NCI-H2029 treated with DMSO at 0.1 percent for 48 hours (cell line): ENCODE data around the gene NHS.

Experiments used
- DNase-seq: peaks from one replicate; lab custom pipeline; 2025; lab: John Stamatoyannopoulos, UW

NHS gene

DNA sequence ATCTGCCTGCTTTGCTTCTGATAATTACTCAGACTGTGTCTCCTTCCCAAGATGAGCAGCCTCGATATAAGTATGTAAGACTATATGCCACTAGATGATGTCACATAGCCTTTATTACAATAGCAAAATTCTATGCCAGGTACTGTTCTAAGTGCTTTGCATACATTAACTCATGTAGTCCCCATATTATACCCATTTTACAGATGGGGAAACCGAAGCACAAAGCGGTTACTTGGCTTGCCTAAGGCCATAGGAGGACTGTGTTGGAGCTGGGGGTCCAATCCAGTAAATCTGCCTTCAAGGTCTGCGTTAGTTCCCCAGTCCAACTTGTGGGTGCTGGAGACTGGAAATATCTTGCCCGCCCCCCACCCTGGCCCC, 361.5 kb downstream of the NHS start:
- DNase-seq = no peak

DNA sequence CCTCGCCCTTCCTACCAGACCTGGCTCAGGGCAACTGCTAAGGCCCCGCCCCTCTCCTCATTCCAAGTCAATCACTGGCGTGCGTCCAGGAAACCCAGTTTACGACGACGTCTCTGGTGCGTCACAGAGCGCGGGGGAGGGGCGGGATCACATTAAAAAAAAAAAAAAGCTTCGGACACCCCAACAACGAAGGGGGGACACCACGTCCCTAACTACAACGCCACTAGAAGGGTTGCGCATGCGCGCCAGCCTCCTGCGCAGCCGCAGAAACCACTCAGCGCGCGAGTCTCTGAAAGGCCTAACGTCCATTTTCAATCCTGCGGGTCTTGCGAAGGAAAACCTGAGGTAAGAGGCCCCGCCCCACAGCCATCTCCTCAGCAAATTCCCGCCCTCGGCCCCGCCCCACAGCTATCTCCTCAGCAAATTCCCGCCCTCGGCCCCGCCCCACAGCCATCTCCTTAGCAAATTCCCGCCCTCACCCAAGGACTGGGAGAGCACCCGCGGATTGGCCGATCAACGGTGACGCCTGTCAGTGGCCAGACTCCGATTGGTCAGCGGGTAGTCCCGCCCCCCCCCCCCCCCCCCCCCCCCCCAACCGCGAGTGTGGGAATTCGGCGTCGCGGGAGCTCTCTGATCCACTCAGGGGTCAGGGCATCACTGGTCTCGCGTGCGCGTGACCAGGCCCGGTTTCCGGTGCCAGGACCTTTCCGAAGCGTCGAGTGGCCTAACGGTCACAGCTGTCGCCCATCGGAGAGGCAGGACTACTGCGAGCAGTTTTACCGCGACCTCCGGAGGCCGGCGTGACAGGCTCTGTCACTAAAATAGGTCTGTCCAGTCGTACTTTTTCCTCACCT, 362.1 kb downstream of the NHS start, which contains the start of gene SCML1:
Gene SCML1, plus strand, starts transcription at position 638 of the 854 bp plus-strand sequence. CDS start 6,694 bp downstream, outside the sequence.
- DNase-seq = peak; percentile 69

DNA sequence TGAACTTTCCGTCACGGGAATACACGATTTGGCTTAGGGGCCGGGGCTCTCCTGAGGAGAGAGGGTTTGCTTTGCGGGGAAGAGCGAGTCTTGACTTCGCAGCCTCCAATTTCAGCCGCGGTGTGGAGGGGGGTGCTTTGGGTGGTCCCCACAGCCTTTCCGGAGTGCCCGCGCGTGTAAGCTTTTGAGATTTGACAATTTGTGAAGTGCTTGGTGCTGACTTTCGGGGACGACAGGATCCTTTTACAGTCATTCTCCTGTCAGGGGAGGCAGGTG, 362.6 kb downstream of the NHS start:
- DNase-seq = no peak

DNA sequence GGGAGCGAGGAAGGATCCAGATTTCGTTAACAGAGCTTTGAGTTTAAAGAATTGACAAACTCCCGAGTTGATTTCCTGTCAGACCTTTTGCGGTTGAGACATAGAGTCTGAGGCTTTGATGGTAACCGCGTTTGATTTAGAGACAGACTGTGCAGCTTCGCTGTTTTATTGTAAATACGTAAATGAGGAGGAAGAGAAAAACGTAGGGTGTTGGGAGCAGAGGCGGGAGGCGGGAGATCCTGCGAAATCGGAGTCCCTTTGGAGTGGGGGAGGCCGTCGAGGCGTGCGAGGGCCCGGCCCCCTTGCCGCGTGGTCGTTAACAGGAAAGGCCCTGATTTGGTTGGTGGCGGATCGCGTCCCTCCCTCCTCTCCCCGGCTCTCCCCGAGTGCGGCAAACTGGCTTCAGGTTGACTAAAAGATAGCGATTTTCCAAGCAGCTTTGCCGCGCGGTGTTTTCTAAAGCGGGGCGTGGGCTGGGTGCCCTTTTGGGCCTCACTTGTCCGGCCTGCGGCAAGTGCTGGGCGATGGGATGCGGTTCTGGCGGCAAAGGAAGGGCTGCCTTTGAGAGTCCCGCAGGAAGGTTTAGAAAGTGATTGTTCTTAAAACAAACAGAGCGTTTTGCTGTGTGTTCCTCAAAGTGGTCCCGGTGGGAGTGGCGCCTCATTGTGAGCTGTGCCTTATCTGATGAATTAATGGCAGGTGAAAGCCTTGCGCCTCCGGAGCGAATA, 363.1 kb downstream of the NHS start:
- DNase-seq = no peak

DNA sequence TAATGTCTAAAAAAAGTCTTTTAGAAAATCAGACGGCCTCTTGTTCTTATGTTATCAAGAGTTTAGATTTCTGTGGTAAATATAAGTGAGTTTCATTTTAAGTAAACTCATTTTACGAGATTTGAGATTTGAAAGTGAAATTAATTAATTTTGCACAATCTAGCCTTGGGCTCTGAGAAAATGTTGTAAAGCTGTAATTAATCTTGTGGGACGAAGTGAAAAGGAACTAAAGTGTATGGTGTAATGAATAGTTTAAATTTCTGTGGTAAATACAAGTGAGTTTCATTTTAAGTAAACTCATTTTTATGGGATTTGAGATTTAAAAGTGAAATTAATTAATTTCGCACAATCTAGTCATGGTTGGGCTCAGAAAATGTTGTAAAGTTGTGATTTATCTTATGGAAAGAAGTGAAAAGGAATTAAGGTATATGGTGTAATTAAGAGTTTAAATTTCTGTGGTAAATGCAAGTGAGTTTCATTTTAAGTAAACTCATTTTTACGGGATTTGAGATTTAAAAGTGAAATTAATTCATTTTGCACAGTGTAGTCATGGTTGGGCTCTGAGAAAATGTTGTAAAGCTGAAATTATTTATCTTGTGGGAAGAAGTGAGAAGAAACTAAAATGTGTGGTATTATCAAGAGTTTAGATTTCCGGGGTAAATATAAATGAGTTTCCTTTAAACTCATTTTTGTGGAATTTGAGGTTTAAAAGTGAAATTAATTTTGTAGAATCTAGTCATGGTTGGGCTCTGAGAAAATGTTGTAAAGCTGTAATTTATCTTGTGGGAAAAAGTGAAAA, 363.9 kb downstream of the NHS start:
- no peak for DNase-seq

DNA sequence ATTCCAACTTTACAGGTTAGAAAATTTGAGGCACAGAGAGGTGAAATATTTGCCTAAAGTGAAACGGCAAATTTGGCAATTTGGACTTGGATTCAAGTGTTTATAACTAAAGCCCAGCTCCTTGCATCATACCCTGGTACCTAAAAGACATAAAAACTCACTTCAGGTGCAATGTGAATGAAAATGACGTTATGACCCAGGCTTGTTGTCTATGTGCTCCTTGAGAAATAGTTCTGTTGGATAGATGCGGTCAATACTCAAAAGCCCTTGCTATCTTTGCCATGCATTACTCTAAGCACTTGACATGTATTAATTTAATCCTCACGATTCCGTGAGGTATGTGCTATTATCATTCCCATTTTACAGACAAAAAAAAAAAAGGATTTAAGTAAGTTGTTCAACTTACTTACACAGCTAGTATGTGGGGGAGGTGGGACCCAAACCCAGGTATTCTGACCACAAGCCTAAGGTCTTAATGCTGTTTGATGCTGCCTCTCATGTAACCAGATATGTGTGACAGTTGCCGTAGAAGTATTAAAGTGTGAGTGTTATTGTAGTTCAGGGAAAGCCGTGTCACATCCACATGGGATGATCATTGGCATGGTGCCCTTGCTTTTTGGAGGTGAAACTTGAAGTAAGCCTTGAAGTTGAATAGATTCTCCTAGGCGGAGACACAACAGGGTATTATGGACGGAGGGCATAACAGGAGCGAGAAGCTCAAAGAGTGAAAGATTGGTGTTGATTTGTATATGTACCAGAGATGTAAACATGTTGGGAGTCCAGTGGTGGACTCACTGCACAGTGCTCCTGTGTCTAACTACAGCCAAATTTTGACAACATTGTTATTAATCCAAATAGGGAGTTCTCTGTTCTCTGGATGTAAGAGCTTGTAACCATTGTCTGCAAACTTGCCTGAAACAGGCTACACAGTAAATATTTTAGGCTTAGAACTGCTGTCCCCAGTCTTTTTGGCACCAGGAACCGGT, 365.4 kb downstream of the NHS start:
- DNase-seq = no peak

DNA sequence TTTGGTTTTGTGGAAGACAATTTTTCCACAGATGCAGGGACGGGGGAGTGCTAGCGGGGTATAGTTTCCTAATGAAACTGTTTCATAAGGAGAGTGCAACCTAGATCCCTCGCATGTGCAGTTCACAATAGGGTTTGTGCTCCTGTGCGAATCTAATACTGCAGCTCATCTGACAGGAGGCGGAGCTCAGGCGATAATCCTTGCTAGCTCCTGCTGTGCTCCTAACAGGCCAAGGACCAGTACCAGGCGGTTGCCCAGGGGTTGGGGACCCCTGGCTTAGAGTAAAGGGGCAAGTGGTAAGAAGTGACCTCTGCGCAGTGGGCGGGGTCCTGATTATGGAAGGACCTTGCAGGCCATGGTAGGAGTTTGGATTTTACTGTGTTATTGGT, 366.1 kb downstream of the NHS start:
- no peak for DNase-seq

DNA sequence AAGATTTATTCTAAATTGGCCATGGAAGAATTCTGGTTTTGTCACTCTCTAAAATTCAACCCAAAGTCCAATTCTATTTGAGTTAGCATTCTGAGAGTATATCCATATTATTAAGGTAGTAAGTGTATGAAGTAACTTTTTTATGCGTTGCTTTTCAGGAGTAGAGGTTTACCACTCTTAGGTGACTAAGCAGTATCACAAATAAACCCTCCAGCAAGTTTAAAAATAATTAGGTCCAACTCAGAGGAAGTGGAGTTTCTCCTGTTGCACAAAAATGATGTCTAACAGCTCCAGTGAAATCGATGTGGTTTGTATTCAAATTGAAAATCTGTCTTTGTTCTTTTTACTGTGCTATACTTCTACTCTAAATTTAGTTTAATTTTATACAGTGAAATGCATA, 368.9 kb downstream of the NHS start:
- DNase-seq = no peak

DNA sequence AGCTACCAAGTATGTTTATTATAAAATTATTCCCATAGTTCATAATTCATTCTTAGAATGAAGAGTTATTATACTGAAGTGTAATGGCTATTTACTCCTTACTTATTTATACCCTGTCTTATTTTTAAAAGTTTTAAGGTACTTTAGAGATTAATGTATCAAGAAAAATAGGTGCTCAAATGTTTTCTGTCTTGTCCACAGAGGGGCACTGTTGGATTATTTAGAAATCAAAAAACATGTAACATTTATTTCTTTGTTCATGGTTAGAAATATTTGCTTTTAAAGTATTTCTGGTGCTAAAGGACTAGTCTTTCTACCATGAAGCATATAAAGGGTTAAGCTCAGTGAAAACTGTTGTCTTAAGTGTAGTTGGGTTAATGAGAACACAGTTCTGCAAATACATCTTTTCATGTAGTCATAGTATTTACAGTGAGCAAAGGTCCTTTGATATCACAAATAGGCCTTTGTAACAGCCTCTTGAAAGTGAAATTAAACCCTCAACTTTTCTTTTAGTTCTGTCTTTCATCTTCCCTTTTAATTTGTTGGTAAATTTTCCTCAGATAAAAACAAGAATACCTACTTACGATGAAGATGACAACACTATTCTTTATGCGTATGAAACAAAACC, 370.0 kb downstream of the NHS start:
- DNase-seq = no peak

DNA sequence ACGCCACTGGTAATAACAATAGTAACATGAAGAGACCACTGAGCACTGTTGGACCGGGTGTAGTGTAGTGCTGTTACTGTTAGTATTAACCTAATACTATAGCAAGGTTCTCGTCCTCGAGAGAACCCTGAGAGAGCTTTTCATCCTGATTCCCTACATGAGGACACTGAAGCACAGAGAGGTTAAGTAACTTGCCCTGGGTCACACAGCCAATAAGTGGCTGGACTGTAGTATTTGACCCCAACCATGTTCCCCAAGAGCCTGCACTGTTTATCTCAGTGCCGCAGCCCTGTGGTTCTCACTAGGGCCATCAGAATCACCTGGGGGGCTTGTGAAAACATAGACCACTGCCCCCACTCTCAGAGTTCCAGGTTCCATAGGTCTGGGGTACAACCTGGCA, 372.7 kb downstream of the NHS start:
- DNase-seq = no peak

DNA sequence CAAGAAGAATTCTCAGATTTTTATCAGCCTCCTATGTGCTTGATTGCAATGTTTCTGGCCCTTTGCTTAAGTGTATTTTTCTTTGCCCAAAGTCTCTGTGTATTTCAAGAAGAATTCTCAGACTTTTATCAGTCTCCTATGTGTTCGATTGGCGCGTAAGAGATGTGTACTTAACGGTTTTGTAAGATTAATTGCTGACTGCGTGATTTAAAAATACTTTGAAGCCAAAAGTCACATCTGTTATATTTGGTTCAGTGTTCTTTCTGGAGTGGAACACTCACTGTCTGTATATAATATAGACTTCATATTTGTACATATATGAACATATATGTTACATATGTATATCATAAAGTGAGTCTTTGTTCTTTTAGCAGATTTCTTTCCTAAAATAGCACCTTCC, 373.7 kb downstream of the NHS start:
- no peak for DNase-seq

DNA sequence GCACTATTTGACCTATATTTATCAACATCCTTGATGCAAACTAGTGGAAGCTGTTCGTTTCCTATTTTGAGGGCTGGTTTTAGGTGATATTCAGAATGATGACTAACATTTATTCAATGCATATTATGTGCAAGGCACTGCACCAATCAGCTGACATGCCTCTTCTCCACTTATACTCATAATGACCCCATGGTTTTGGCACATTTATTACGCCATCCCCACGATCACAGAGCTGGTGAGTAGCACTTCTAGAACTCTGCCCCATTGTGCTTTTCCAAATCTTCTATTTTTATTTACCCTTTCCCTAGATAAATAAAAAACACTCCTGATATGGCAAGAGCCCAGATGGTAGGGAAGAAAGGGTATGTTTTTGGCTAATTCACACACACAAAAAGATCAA, 375.4 kb downstream of the NHS start:
- no peak for DNase-seq

DNA sequence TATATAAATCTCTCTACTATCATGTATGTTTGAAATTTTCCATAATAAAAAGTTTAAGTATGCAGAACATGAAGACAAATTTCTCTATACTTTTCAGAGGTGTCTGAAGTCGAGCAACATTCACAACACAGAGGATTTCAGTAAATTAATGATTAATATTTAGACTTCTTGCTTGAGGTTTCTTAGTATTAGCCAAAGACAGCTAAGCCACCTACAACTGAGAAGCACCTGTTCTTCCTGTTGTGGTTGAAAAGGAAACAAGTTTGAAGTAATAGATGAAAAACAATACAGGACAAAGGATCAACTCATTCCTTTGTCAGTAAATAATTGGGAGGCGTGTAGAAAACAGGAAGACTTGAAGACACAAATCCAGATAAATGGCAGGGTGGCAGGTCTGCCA, 383.4 kb downstream of the NHS start:
- no peak for DNase-seq

DNA sequence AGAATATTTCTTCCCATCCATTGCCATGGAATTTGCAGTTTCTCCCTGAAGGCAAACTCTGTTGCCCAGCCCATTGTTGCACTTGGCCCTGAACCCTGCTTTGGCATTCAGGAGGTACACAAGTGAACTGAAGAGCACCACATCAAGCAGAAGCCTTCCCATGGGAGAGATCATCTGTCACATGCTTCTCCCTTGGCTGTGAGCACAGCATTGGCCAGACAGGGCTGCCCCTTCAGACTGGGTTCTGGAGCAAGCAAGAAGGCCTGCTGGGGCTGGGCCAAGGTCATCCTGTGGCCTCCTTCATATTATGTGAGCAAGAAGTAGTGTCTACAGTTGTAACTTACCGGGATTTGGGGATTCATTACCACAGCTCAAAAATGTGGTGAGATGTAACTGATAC, 385.0 kb downstream of the NHS start:
- no peak for DNase-seq

DNA sequence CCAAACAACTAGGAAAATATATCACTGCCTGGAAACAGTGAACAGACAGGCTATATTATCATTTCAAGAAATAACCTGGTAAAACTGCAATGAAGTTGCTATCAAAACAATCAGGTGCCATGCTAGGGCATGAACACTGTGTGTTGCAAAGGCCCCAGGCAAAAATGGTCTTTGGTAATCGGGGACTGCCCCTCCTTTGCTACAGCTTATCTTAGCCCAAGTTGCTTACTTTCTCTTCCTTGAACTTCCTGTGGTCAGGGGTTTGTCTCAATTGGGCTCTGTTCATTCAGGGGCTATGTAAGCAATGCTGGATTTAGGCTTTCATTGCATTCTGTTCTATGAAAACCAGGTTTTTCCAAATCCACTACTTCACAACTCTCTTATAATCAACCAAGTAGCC, 392.7 kb downstream of the NHS start:
- DNase-seq = no peak

DNA sequence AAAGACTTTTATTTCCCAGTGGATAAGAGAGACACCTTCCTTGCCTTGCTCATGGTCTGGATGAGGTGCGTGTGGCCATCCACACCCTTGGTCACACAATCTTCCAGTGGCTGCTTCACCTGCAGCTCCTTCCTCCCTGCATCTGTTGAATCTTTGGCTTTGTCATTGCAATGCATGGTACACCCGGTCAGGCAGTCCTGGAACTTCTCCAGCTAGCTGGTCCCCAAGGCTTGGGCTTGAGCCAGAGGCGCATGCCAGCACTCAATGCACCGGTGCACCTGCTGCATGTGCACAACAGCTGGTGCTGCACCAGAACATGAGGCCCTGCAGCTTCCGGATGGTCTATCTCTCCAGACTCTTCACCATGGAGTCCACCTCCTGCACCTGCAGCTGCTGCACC, 394.0 kb downstream of the NHS start:
- DNase-seq = no peak

DNA sequence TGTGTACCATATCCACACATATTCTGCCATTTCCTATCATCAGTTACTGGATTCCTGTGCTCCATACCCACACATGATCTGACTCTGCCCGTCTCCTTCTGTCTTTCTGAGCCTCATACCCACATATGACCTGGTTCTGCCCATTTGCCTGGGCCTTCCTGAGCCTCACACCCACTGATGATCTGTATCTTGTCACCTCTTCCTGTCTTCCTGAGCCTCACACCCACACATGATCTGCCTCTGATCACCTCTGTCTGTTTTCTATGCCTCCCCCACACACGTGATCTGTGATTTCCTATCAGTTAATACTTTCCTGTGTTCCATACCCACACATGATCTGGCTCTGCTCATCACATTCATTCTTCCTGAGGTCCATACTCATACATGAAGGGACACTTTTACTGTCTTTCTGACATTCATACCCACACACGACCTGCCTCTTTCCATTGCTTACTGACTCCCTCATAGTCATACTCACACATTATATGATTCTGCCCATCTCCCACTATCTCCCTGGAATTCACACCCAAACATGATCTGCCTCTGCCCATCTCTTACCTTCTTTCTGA, 394.8 kb downstream of the NHS start:
- DNase-seq = no peak

DNA sequence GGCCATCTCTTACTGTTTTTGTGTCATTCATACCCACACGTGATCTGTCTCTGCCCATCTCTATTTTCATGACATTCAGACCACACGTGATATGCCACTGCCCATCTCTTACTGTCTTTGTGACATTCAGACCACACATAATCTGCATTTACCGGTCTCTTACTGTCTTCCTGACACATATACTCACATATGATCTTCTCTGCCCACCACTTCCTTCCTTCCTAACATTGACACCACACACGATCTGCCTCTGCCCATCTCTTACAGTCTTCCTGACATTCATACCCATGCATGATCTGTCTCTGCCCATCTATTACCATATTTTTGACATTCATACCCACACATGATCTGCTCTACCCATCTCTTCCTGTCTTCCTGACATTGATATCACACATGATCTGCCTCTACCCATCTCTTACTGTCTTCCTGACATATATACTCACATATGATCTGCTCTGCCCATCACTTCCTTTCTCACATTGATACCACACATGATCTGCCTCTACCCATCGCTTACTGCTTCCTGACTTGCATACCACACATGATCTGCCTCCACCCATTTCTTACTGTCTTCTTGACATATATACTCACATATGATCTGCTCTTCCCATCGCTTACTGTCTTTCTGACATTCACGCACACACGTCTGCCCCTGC, 398.3 kb downstream of the NHS start:
- no peak for DNase-seq

DNA sequence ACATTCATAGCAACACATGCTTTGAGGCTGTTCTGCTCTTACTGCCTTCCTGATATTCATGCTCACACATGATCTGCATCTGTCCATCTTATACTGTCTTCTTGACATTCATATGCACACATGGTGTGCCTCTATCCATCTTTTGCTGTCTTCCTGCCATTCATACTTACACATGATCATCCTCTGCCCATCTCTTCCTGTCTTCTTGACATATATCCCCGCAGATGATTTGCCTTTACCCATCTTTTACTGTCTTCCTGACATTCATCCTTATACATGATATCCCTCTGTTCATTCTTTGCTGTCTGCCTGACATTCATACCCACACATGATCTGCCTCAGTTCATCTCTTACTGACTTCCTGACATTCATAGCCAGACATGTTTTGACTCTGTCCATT, 399.1 kb downstream of the NHS start:
- DNase-seq = no peak

DNA sequence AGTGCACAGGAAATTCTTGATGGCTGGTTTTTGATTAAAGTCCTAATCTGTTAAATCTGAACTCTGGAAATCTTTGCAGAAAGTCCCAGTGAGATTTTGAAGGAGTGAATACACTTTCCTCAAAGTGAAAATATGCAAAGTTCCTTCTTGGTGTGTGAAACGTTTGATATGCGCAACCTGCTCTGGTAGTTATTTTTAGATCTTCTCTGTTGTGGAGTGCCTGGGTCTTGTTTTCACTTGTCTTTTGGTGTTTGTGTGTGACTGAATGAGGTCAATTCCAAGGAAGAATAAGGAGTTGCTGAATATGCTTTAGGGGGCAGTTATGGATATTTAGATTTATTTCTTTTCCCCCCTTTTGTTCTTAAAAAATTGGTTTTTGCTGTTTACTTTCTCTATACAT, 404.0 kb downstream of the NHS start:
- DNase-seq = no peak
